ENCODE data around the gene DLG4. TPM values are rescaled to one million over a fixed set of nuclear protein-coding genes. Genes with fewer than 3 reads are reported as not detected.
A peak's percentile ranks its signal among the peaks of the same experiment; 100 is the strongest.

The DLG4 gene
- total RNA-seq, 2 donors from 2014 or later: 3.6 to 9.3 TPM

- ATAC-seq (no peak), DNase-seq (no peak)
- 77 to 78% methylated on average over 11 to 15 of the region's 15 CpGs for WGBS, 2 donors
- TF ChIP-seq, protein P1, sequence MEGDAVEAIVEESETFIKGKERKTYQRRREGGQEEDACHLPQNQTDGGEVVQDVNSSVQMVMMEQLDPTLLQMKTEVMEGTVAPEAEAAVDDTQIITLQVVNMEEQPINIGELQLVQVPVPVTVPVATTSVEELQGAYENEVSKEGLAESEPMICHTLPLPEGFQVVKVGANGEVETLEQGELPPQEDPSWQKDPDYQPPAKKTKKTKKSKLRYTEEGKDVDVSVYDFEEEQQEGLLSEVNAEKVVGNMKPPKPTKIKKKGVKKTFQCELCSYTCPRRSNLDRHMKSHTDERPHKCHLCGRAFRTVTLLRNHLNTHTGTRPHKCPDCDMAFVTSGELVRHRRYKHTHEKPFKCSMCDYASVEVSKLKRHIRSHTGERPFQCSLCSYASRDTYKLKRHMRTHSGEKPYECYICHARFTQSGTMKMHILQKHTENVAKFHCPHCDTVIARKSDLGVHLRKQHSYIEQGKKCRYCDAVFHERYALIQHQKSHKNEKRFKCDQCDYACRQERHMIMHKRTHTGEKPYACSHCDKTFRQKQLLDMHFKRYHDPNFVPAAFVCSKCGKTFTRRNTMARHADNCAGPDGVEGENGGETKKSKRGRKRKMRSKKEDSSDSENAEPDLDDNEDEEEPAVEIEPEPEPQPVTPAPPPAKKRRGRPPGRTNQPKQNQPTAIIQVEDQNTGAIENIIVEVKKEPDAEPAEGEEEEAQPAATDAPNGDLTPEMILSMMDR (IDR thresholded peaks at IDR 0.05): no peak
- no peak for TF ChIP-seq POLR2A (IDR thresholded peaks at IDR 0.05)
- Histone ChIP-seq H3K4me1 (peaks cover 8% of the 10 kb centered on the region), H3K36me3 (replicated peaks in 1 of 2; ENCODE audit: insufficient read depth in 1 of 2, low read depth in 2 of 2) (no peaks in the 10 kb centered on the region), H3K27me3 (no peaks in the 10 kb centered on the region), H3K27ac (peak overlapping the region in 1 of 4 donors; percentile 36), H3K9me3 (no peaks in the 10 kb centered on the region), H3K4me3 (no peak overlapping the region)
- intact Hi-C loops (cut with DNase I): loop anchor here (10.0 kb wide), 1 partner anchor 60 kb away; no protein-coding TSS in a partner anchor
Measured at GRCh38 chr17:7204336-7204735, 15.3 kb downstream of the DLG4 start.

DNA sequence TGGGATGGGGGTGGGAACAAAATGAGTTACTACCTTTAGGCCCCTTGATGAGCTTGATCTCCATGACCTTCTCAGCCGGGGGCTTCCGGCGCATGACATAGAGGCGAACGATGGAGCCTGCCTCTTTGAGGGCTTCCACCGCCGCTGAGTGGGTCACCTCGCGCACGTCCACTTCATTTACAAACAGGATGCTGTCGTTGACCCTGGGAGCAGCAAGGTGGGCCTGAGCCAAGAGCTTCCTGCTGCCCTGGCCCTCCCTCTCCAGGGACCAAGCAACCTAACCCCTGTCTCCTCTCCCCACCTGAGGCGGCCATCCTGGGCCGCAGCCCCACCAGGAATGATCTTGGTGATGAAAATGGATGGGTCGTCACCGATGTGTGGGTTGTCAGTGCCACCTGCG is 16.2 kb downstream of the DLG4 start:
- H3K36me3 ChIP-seq (replicated peaks in 1 of 2; ENCODE audit: insufficient read depth in 1 of 2, low read depth in 2 of 2): no peaks in the 10 kb centered on the region
- H3K27ac ChIP-seq: no peak overlapping the region
- WGBS, 2 donors: 90 to 93% methylated on average over 14 to 16 of the region's 16 CpGs
- peaks cover 8% of the 10 kb centered on the region for H3K4me1 ChIP-seq
- no peaks in the 10 kb centered on the region for H3K9me3 ChIP-seq
- no peak for ATAC-seq
- TF ChIP-seq, protein P1 (IDR thresholded peaks at IDR 0.05): no peak
- no peak for TF ChIP-seq POLR2A (IDR thresholded peaks at IDR 0.05)
- no peaks in the 10 kb centered on the region for H3K27me3 ChIP-seq
- intact Hi-C loops (cut with DNase I): loop anchor here (10.0 kb wide), 1 partner anchor 59 kb away; no protein-coding TSS in a partner anchor
- H3K4me3 ChIP-seq: no peak overlapping the region
- DNase-seq: no peak

GRCh38 chr17:7196651-7197401 is 22.8 kb downstream of the DLG4 start:
- Histone ChIP-seq H3K4me3 (no peak overlapping the region), H3K27me3 (no peaks in the 10 kb centered on the region), H3K27ac (no peak overlapping the region), H3K9me3 (no peaks in the 10 kb centered on the region), H3K4me1 (no peaks in the 10 kb centered on the region), H3K36me3 (replicated peaks in 1 of 2; ENCODE audit: insufficient read depth in 1 of 2, low read depth in 2 of 2) (no peaks in the 10 kb centered on the region)
- ATAC-seq (peak; percentile 6), DNase-seq (no peak)
- no peak for TF ChIP-seq POLR2A (IDR thresholded peaks at IDR 0.05)
- TF ChIP-seq, protein P1 (IDR thresholded peaks at IDR 0.05): no peak
- intact Hi-C loops (cut with DNase I): no loop called here
- WGBS, 2 donors: 88 to 91% methylated on average over 8 to 20 of the region's 22 CpGs

DNA sequence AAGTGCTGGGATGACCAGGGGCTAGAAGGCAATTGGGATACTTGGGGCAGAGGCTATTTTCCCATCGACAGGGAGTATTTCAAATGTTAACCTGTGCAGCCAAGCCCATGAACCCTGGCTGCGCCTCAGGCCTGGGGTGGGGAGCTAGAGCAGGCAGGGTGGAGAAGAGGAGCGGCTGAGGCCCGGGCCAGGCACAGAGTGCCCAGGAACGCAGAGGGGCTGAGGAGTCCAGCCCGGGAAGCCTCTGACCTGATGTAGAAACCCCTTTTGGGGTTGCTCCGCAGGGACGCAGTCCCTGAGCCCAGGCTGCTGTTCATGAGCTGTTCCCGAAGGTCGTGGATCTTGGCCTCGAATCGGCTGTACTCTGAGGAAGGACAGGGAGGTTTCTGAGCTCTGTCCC is 23.7 kb downstream of the DLG4 start:
- no peak overlapping the region for H3K27ac ChIP-seq
- no peak overlapping the region for H3K4me3 ChIP-seq
- no peaks in the 10 kb centered on the region for H3K4me1 ChIP-seq
- ATAC-seq (no peak), DNase-seq (no peak)
- no peaks in the 10 kb centered on the region for H3K9me3 ChIP-seq
- intact Hi-C loops (cut with DNase I): no loop called here
- TF ChIP-seq, protein P1 (IDR thresholded peaks at IDR 0.05): no peak
- TF ChIP-seq POLR2A (IDR thresholded peaks at IDR 0.05): no peak
- 79 to 89% methylated on average over 11 to 12 of the region's 12 CpGs for WGBS, 2 donors
- no peaks in the 10 kb centered on the region for H3K27me3 ChIP-seq
- no peaks in the 10 kb centered on the region for H3K36me3 ChIP-seq (replicated peaks in 1 of 2; ENCODE audit: insufficient read depth in 1 of 2, low read depth in 2 of 2)

Measured in body of pancreas (tissue), 4 donors.